Measurements from ENCODE around the gene STMP1. TPM values are rescaled to one million over a fixed set of nuclear protein-coding genes. Genes with fewer than 3 reads are reported as not detected.

STMP1 gene
- total and polyA plus RNA-seq, 2 of the 4 experiments (the other 2 are of a cell fraction): 6.1 to 28.3 TPM

GRCh38 chr7:135709508-135709907 lies 47.2 kb downstream of the STMP1 start:
- Histone ChIP-seq H3K4ac (ENCODE audit: low read depth, low read length) (no peak overlapping the region), H3K79me1 (ENCODE audit: low read depth in 1 of 2, low read length in 2 of 2) (no peaks in the 10 kb centered on the region; a peak in 1 of 4 replicates), H3K14ac (replicated peaks; ENCODE audit: low read depth, low read length) (no peak overlapping the region), H3K9me1 (ENCODE audit: insufficient read depth, low read length) (peaks cover 26% of the 10 kb centered on the region), H3K4me1 (ENCODE audit: control insufficient read depth, insufficient read depth, low read length) (peaks cover 17% of the 10 kb centered on the region), H3K9me3 (ENCODE audit: control insufficient read depth, insufficient read depth, low read length) (no peaks in the 10 kb centered on the region), H2BK5ac (ENCODE audit: low read depth, low read length, poor library complexity, severe bottlenecking) (no peak overlapping the region), H4K8ac (ENCODE audit: low read depth in 2 of 2, low read length in 2 of 2) (no peak overlapping the region), H4K20me1 (ENCODE audit: insufficient read depth, low read length) (no peaks in the 10 kb centered on the region), H4K5ac (ENCODE audit: low read depth, low read length) (no peak overlapping the region), H3K27me3 (ENCODE audit: control insufficient read depth, insufficient read depth, low read length) (no peaks in the 10 kb centered on the region), H2BK120ac (ENCODE audit: low read depth, low read length) (no peak overlapping the region), H3K18ac (ENCODE audit: low read depth, low read length) (no peak overlapping the region), H2BK15ac (ENCODE audit: low read depth, low read length) (no peak overlapping the region), H4K91ac (ENCODE audit: insufficient read depth, low read depth, low read length) (no peak overlapping the region), H3K23ac (ENCODE audit: low read depth, low read length) (no peak overlapping the region), H3K4me2 (ENCODE audit: low read depth, low read length) (no peak overlapping the region), H2BK20ac (ENCODE audit: low read depth, low read length) (no peak overlapping the region), H2AK5ac (ENCODE audit: low read depth, low read length) (no peak overlapping the region), H3K36me3 (ENCODE audit: control insufficient read depth, insufficient read depth, low read length) (no peaks in the 10 kb centered on the region), H3K27ac (ENCODE audit: insufficient read depth, low read length) (no peak overlapping the region), H2AFZ (replicated peaks; ENCODE audit: low read length, poor library complexity) (no peak overlapping the region), H2AK9ac (replicated peaks; ENCODE audit: low read depth, low read length, poor library complexity) (no peak overlapping the region), H3K56ac (ENCODE audit: extremely low read depth, insufficient read depth, low read length) (no peak overlapping the region), H3K4me3 (ENCODE audit: insufficient read depth, low read depth, low read length) (no peak overlapping the region), H3K9ac (ENCODE audit: low read depth, low read length) (no peak overlapping the region)
- DNase-seq: no peak
- no TSS peak for BruUV-seq (replicated peaks)
- intact Hi-C loops (cut with micrococcal nuclease) (no loop called here), dilution Hi-C loops (cut with HindIII; ENCODE audit: low sequenced_read_pairs, unreplicated experiment) (no loop called here), in situ Hi-C loops (cut with MboI; ENCODE audit: low sequenced_read_pairs) (no loop called here)
- TF ChIP-seq POLR2A (IDR thresholded peaks at IDR 0.05; ENCODE audit: low read depth, low read length) (no peak), CEBPB (IDR thresholded peaks at IDR 0.05; ENCODE audit: low read depth, low read length) (no peak), MAZ (IDR thresholded peaks at IDR 0.05; ENCODE audit: borderline replicate concordance, low read depth, low read length) (no peak)
- CTCF ChIA-PET: no interaction called here
- POLR2A ChIA-PET (ENCODE audit: unreplicated experiment): no interaction called here
- no CpG with 5 or more reads among the region's 3 CpGs for WGBS, 2 experiments (ENCODE audit: extremely low coverage in 2 of 2, insufficient read length in 1 of 2)
- no peak for ATAC-seq (ENCODE audit: low read depth)

Measured in IMR-90 (cell line).